Hepatocyte (in vitro differentiated cells): ENCODE data around the gene UGGT2. TPM values are rescaled to one million over a fixed set of nuclear protein-coding genes. Genes with fewer than 3 reads are reported as not detected.

ENCODE experiments used
- DNase-seq: peaks from one replicate; pipeline ENCODE4 v3.0.0-alpha.2; 2016; ENCODE audit warnings: low spot score
- H2AFZ ChIP-seq: fragments of 200-600 bp; sonication (generic); 2 replicates; pipeline ENCODE4 v1.6.0; 2016; ENCODE audit warnings: antibody characterized with exemption, mild to moderate bottlenecking
- H3K27ac ChIP-seq: fragments of 200-600 bp; sonication (generic); 2 replicates; pipeline ENCODE4 v1.5.1; 2016; ENCODE audit warnings: mild to moderate bottlenecking
- H3K27me3 ChIP-seq: fragments of 200-600 bp; sonication (generic); 2 replicates; pipeline ENCODE4 v1.6.1; 2016
- H3K36me3 ChIP-seq: fragments of 200-600 bp; sonication (generic); replicated peaks from 2 replicates; pipeline ENCODE4 v1.5.1; 2016; ENCODE audit warnings: low read depth; ENCODE audit not compliant: insufficient read depth
- H3K4me1 ChIP-seq: fragments of 200-600 bp; sonication (generic); 2 replicates; pipeline ENCODE4 v1.5.1; 2016; ENCODE audit warnings: mild to moderate bottlenecking, moderate library complexity; ENCODE audit not compliant: insufficient read depth
- H3K4me2 ChIP-seq: fragments of 200-600 bp; sonication (generic); 2 replicates; pipeline ENCODE4 v1.6.0; 2016
- H3K4me3 ChIP-seq: fragments of 200-600 bp; sonication (generic); 2 replicates; pipeline ENCODE4 v1.5.1; 2016; ENCODE audit warnings: mild to moderate bottlenecking
- H3K79me2 ChIP-seq: fragments of 200-600 bp; sonication (generic); 2 replicates; pipeline ENCODE4 v1.6.0; 2017; ENCODE audit warnings: mild to moderate bottlenecking
- H3K9me2 ChIP-seq: fragments of 200-600 bp; sonication (generic); replicated peaks from 2 replicates; pipeline ENCODE4 v1.6.0; 2017; ENCODE audit warnings: mild to moderate bottlenecking; ENCODE audit not compliant: insufficient read depth
- H3K9me3 ChIP-seq: fragments of 200-600 bp; sonication (generic); 2 replicates; pipeline ENCODE4 v1.5.1; 2016; ENCODE audit warnings: low read depth, mild to moderate bottlenecking
- H4K20me1 ChIP-seq: fragments of 200-600 bp; sonication (generic); 2 replicates; pipeline ENCODE4 v1.6.0; 2016; ENCODE audit warnings: mild to moderate bottlenecking; ENCODE audit not compliant: insufficient read depth, poor library complexity, severe bottlenecking
- CTCF ChIP-seq: fragments of 200-600 bp; sonication (generic); IDR thresholded peaks from 2 replicates; pipeline ENCODE4 v1.5.1; 2016; ENCODE audit warnings: antibody characterized with exemption, mild to moderate bottlenecking; ENCODE audit not compliant: poor library complexity
- EZH2 ChIP-seq: fragments of 200-600 bp; sonication (generic); IDR thresholded peaks from 2 replicates; pipeline ENCODE4 v1.6.1; 2016; ENCODE audit warnings: antibody characterized with exemption, mild to moderate bottlenecking, borderline replicate concordance
- EZH2phosphoT487 ChIP-seq: fragments of 200-600 bp; sonication (generic); IDR thresholded peaks from one replicate; pipeline ENCODE4 v1.6.1; 2018; ENCODE audit warnings: antibody characterized with exemption, mild to moderate bottlenecking, low read depth, moderate library complexity; ENCODE audit not compliant: unreplicated experiment, severe bottlenecking
- WGBS: methylation state at CpG from one replicate; pipeline ENCODE4 v1.1.6; 2016; ENCODE audit warnings: low lambda C conversion rate; ENCODE audit errors: missing lambda C conversion rate; 5-methylcytosine and 5-hydroxymethylcytosine counted together
- polyA plus RNA-seq: library from polyadenylated mRNA; unstranded; fragments of >200 nt; fragmentation: Nextera tagmentation; extraction: Ambion mirVana; gene quantifications from 2 replicates; pipeline ENCODE4 v1.2.1, GENCODE V29; 2016
- total RNA-seq: library from RNA; depleted of rRNA; stranded (reverse); fragments of >200 nt; gene quantifications from 2 replicates; pipeline ENCODE4 v1.2.3, GENCODE V29; 2014

UGGT2 gene
- total and polyA plus RNA-seq, 2 experiments from 2014 or later: 23.6 to 60.3 TPM

DNA sequence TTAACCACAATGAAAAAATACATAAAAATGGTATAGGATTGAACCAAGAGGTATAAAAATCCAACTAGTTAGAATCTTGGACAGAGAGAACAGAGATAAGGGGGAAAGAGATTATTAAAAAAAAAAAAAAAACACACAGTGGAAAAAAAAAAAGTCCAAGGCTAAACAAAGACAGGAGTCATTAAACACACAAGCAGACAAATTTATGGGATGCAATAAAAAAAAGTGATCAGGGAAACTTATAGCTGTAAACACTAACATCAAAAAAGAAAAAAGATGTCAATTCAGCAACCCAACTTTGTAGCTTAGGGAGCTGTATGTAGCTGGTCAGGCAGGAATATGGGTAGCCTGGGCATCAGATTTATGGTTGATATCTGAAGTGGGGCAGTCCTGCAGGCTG lies 247.3 kb downstream of the UGGT2 start:
- Histone ChIP-seq H3K4me1 (no peaks in the 10 kb centered on the region), H3K79me2 (no peaks in the 10 kb centered on the region), H3K4me3 (no peak overlapping the region), H3K36me3 (no peaks in the 10 kb centered on the region), H3K27ac (no peak overlapping the region), H4K20me1 (no peaks in the 10 kb centered on the region), H3K9me3 (peaks cover 9% of the 10 kb centered on the region), H3K4me2 (no peak overlapping the region), H3K27me3 (no peaks in the 10 kb centered on the region), H3K9me2 (no peaks in the 10 kb centered on the region), H2AFZ (no peak overlapping the region)
- no peak for TF ChIP-seq EZH2phosphoT487
- TF ChIP-seq CTCF: no peak
- TF ChIP-seq EZH2: no peak
- no peak for DNase-seq

DNA sequence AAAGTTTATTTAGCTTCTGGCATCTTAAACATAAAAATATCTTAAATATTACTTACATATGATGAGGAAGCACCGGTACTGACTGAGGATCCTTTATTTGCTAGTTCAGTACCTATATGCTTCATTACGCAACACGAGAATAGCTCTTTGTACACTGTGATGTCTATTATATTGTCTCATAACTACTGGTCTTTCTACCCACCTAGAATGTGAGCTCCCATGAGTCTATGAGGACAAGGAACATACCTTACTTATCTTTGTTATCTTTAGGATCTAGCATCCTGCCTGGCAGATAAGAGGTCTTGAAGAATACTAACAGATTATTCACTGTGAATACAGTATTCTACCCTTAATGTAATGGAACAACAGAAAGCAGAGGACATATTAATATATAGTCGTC lies 251.4 kb downstream of the UGGT2 start:
- Histone ChIP-seq H4K20me1 (no peaks in the 10 kb centered on the region), H3K4me3 (no peak overlapping the region), H3K27me3 (no peaks in the 10 kb centered on the region), H3K9me2 (no peaks in the 10 kb centered on the region), H3K4me2 (no peak overlapping the region), H3K79me2 (no peaks in the 10 kb centered on the region), H3K9me3 (peaks cover 5% of the 10 kb centered on the region), H2AFZ (no peak overlapping the region), H3K36me3 (no peaks in the 10 kb centered on the region), H3K27ac (no peak overlapping the region), H3K4me1 (no peaks in the 10 kb centered on the region)
- TF ChIP-seq CTCF: no peak
- TF ChIP-seq EZH2: no peak
- TF ChIP-seq EZH2phosphoT487: no peak
- no peak for DNase-seq
- 95% methylated on average over 4 of the region's 4 CpGs for WGBS

DNA sequence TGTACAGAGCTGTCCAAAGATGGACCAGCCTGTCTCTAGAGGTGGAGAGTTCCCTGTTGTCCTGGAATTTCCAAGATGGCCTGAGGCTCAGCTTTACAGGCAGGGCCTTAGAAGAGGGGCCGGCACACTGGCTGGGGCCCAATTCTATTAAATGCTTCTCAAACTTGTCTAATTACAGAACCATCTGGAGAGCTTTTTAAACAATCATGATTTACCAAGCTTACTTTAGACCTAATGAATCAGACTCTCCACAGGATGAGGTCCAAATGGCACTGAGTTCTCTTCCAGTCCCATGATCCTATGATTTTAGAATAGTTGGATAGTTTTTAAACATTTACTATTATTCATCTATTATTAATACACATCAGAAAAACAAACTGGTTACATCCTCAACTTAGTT lies 252.8 kb downstream of the UGGT2 start:
- Histone ChIP-seq H3K27ac (no peak overlapping the region), H4K20me1 (no peaks in the 10 kb centered on the region), H3K9me2 (no peaks in the 10 kb centered on the region), H3K9me3 (peaks cover 5% of the 10 kb centered on the region), H3K4me2 (no peak overlapping the region), H3K4me3 (no peak overlapping the region), H2AFZ (no peak overlapping the region), H3K27me3 (no peaks in the 10 kb centered on the region), H3K79me2 (no peaks in the 10 kb centered on the region), H3K4me1 (no peaks in the 10 kb centered on the region), H3K36me3 (no peaks in the 10 kb centered on the region)
- TF ChIP-seq EZH2phosphoT487: no peak
- no peak for TF ChIP-seq CTCF
- no peak for TF ChIP-seq EZH2
- 60% methylated on average over 1 of the region's 1 CpG for WGBS
- no peak for DNase-seq

DNA sequence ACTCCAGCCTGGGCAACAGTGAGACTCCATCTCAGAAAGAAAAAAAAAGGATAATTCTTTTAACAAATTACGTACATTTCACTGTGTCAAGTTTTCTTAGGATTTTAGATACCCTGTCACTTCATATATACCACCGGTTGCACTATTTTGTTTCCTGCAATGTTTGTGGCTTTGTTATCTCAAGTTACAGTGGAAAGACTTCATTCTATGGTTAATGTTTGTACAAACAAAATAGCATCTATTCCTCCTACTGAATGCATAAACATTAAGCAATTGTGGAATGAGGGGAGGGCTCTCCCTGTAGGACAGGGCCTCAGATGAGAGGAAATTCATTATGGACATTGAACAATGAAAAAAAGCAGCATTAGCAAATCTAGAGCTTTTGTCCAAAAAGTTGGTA lies 256.2 kb downstream of the UGGT2 start:
- no peaks in the 10 kb centered on the region for H3K4me1 ChIP-seq
- no peaks in the 10 kb centered on the region for H3K9me2 ChIP-seq
- H3K36me3 ChIP-seq: no peaks in the 10 kb centered on the region
- H3K4me2 ChIP-seq: no peak overlapping the region
- TF ChIP-seq EZH2phosphoT487 (no peak), EZH2 (no peak), CTCF (no peak)
- H3K27ac ChIP-seq: no peak overlapping the region
- no peaks in the 10 kb centered on the region for H3K79me2 ChIP-seq
- H4K20me1 ChIP-seq: no peaks in the 10 kb centered on the region
- 92% methylated on average over 2 of the region's 2 CpGs for WGBS
- H3K4me3 ChIP-seq: no peak overlapping the region
- no peaks in the 10 kb centered on the region for H3K27me3 ChIP-seq
- H2AFZ ChIP-seq: no peak overlapping the region
- no peaks in the 10 kb centered on the region for H3K9me3 ChIP-seq
- no peak for DNase-seq
